ENCODE results near the gene EGLN1.
"Not testable (repeated sequence)": the region's sequence is repeated elsewhere in the genome, so short reads cannot be mapped to it uniquely, and the experiment has no call there.

EGLN1 gene

DNA sequence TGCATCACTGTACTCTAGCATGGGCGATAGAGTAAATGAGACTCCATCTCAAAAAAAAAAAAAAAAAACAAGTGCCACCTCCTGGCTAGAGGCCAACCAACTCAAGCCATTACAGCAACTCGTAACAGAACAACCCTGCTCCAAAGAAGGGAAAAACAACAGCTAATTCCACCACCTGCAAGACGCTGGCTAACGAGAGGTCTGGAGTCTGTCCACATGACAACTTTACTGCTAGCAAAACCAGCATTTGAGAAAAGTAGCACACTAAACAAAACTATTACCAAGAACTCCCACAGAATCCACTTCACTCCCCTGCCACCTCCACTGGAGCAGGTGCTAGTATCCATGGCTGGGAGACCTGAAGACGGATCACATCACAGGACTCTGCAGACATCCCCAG lies 24.1 kb upstream of the EGLN1 start:
- TF ChIP-seq, protein P1, sequence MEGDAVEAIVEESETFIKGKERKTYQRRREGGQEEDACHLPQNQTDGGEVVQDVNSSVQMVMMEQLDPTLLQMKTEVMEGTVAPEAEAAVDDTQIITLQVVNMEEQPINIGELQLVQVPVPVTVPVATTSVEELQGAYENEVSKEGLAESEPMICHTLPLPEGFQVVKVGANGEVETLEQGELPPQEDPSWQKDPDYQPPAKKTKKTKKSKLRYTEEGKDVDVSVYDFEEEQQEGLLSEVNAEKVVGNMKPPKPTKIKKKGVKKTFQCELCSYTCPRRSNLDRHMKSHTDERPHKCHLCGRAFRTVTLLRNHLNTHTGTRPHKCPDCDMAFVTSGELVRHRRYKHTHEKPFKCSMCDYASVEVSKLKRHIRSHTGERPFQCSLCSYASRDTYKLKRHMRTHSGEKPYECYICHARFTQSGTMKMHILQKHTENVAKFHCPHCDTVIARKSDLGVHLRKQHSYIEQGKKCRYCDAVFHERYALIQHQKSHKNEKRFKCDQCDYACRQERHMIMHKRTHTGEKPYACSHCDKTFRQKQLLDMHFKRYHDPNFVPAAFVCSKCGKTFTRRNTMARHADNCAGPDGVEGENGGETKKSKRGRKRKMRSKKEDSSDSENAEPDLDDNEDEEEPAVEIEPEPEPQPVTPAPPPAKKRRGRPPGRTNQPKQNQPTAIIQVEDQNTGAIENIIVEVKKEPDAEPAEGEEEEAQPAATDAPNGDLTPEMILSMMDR (IDR thresholded peaks at IDR 0.05; ENCODE audit: low read depth, low read length): no peak

DNA sequence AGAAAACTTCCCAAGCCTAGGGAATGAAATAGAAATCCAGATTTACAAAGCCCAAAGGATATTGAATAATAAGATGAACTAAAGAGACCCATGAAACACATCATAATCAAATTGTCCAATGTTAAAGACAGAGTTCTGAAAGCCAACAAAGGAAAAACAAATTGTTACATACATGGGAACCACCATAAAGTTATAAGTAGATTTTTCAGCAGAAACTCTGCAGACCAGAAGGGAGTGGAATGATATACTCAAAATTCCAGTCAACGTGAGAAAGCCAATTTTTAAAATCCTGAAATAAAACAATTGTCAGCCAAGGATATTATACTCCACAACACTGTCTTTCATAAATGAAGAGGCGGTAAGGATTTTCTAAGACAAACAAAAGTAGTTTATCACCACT lies 22.0 kb upstream of the EGLN1 start:
- H3K4me3 ChIP-seq (ENCODE audit: low read depth, low read length): no peak overlapping the region
- TF ChIP-seq, protein P1 (IDR thresholded peaks at IDR 0.05; ENCODE audit: low read depth, low read length): no peak

More for the DNA sequence above, 24.1 kb upstream of the EGLN1 start:
- H3K4me3 ChIP-seq (ENCODE audit: low read depth, low read length): no peak overlapping the region

DNA sequence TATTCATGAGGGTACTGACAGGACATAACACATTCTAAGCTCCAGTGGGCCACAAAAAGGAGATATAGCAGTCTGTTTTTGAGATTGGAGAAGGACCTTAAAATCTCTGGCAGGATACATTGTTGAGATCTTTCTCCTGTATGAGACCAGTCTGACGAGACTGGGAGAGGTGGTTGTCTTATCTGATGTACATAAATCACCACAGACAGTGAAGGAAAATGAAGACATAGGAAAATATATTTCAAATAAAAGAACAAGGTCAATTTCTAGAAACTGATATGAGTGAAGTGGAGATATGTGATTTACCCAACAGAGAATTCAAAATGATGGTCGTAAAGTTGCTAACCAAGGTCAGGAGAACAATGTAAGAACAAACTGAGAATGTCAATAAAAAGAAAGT lies 21.3 kb upstream of the EGLN1 start:
- TF ChIP-seq, protein P1 (IDR thresholded peaks at IDR 0.05; ENCODE audit: low read depth, low read length): no peak
- H3K4me3 ChIP-seq (ENCODE audit: low read depth, low read length): no peak overlapping the region

DNA sequence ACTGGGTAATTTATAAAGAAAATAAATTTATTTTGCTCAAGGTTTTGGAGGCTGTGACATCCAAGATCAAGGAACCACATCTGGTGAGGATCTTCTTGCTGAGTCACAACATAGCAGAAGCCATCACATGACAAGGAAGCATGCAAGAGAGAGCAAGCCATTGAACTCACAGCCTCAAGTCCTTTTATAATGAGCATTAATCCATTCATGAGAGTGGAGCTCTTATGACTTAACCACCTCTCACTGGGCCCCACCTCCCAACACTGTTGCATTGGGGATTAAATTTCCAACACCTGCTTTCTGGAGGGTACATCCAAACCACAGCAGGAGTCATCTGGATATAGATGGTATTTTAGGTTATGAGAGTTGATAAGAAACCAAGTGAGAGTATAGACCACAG lies 20.6 kb upstream of the EGLN1 start:
- no peak overlapping the region for H3K4me3 ChIP-seq (ENCODE audit: low read depth, low read length)
- TF ChIP-seq, protein P1 (IDR thresholded peaks at IDR 0.05; ENCODE audit: low read depth, low read length): no peak

DNA sequence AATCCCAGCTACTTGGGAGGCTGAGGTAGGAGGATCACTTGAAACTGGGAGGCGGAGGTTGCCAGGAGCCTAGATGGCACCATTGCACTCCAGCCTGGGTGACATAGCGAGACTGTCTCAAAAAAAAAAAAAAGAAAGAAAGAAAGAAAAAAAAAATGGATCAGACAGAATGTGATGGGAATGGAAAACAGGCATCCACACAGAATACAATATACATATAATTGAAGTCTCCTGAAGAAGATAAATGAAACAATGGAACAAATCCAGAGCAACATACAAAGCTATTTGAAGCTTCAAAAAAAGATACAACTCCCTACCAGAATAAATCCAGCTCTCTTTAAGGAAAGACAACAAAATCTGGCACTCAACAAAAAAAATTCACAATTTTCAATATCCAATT lies 10.9 kb upstream of the EGLN1 start:
- no peak overlapping the region for H3K4me3 ChIP-seq (ENCODE audit: low read depth, low read length)
- TF ChIP-seq, protein P1 (IDR thresholded peaks at IDR 0.05; ENCODE audit: low read depth, low read length): no peak

DNA sequence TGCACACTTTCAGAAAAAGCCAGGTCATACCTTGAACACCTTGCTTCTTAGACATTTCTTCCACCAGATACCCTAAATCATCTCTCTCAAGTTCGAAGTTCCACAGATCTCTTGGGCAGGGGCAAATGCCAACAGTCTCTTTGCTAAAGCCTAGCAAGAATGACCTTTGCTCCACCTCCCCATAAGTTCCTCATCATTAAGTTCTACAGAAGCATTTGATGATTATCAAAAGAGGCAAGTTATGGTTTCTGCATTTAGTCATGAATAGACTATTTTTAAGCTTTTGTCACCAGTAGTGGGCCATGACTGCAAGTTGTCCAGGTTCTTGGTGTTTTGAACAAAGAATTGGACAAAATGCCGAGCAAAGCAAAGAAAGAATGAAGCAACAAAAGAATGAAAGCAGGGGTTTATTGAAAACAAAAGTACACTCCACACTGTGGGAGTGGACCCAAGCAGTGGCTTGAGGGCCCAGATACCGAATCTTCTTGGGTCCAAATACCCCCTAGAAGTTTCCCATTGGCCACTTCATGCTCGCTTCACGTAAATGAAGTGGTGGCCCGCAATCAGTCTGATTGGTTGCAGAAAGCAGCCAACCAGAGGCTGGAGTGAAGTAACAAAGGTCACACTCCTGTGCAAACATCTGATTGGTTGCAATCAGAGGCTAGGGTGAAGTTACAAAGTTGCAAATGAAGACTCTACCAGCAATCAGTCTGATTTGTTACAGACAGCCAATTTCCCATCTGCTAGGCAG lies 9.8 kb upstream of the EGLN1 start:
- TF ChIP-seq, protein P1 (IDR thresholded peaks at IDR 0.05; ENCODE audit: low read depth, low read length): no peak
- H3K4me3 ChIP-seq (ENCODE audit: low read depth, low read length): no peak overlapping the region

DNA sequence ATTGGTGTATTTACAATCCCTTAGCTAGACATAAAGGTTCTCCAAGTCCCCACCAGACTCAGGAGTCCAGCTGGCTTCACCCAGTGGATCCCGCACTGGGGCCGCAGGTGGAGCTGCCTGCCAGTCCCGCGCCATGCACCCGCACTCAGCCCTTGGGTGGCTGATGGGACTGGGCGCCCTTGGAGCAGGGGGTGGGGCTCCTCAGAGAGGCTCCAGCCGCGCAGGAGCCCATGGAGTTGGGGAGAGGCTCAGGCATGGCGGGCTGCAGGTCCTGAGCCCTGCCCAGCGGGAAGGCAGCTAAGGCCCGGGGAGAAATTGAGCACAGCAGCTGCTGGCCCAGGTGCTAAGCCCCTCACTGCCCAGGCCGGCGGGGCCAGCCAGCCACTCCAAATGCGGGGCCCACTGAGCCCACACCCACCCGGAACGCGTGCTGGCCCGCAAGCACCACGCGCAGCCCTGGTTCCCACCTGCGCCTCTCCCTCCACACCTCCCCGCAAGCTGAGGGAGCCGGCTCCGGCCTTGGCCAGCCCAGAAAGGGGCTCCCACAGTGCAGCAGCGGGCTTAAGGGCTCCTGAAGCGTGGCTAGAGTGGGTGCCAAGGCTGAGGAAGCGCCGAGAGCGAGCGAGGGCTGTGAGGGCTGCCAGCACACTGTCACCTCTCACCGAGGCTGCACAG lies 8.7 kb upstream of the EGLN1 start:
- not testable (repeated sequence) for H3K4me3 ChIP-seq (ENCODE audit: low read depth, low read length)
